ENCODE measurements around the gene OR2T11.

OR2T11 gene

DNA sequence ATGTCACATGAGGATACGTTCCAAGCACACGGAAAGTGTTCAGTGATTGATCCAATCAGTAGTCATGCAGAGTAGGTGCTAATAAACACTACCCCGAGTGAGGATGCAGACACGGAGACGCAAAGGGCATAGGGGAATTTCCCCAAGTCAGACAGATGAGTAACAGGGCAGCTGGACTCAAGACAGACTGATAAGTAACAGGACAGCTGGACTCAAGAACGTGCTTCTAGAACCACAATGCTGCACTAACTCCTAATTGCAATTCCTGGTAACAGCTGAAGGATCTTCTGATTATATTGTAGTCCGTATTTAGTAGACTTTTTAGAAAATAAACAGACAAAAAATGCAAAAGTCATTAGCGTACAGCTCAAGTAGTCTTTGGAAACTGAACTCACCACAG is 35.5 kb downstream of the OR2T11 start:
- TF ChIP-seq, protein P1, sequence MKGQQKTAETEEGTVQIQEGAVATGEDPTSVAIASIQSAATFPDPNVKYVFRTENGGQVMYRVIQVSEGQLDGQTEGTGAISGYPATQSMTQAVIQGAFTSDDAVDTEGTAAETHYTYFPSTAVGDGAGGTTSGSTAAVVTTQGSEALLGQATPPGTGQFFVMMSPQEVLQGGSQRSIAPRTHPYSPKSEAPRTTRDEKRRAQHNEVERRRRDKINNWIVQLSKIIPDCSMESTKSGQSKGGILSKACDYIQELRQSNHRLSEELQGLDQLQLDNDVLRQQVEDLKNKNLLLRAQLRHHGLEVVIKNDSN (IDR thresholded peaks at IDR 0.05), result no peak
- TF ChIP-seq RAD21 (IDR thresholded peaks at IDR 0.05; ENCODE audit: low read depth), result no peak
- no peak for TF ChIP-seq ZBTB7A (IDR thresholded peaks at IDR 0.05; ENCODE audit: low read depth)
- TF ChIP-seq FOXM1 (IDR thresholded peaks at IDR 0.05; ENCODE audit: borderline replicate concordance, low read depth), result no peak
- TF ChIP-seq, protein P2, sequence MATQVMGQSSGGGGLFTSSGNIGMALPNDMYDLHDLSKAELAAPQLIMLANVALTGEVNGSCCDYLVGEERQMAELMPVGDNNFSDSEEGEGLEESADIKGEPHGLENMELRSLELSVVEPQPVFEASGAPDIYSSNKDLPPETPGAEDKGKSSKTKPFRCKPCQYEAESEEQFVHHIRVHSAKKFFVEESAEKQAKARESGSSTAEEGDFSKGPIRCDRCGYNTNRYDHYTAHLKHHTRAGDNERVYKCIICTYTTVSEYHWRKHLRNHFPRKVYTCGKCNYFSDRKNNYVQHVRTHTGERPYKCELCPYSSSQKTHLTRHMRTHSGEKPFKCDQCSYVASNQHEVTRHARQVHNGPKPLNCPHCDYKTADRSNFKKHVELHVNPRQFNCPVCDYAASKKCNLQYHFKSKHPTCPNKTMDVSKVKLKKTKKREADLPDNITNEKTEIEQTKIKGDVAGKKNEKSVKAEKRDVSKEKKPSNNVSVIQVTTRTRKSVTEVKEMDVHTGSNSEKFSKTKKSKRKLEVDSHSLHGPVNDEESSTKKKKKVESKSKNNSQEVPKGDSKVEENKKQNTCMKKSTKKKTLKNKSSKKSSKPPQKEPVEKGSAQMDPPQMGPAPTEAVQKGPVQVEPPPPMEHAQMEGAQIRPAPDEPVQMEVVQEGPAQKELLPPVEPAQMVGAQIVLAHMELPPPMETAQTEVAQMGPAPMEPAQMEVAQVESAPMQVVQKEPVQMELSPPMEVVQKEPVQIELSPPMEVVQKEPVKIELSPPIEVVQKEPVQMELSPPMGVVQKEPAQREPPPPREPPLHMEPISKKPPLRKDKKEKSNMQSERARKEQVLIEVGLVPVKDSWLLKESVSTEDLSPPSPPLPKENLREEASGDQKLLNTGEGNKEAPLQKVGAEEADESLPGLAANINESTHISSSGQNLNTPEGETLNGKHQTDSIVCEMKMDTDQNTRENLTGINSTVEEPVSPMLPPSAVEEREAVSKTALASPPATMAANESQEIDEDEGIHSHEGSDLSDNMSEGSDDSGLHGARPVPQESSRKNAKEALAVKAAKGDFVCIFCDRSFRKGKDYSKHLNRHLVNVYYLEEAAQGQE (IDR thresholded peaks at IDR 0.05; ENCODE audit: low read depth), result no peak

DNA sequence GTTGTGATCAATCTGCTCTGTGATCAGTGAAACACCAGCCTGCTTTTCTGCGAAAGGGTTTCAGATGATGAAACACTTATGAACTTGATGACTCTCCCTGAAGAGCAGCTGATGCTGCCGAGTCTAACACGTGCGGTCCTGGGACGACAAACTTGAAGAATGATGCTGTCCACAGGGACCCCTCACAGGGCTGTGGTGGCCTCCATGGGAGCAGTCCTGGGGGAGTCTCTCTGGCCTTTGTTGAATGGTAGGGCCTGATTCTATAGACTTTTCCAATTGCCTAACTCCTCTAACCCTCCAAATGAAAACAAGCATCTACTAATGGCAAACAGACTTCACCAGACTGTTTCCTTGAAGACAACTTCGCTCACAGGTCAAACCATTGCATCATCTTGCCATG is 37.3 kb downstream of the OR2T11 start, which contains the start of gene OR2T10:
Gene OR2T10, minus strand, starts transcription at position 112 of the 400 bp plus-strand sequence. CDS start 3,932 bp downstream, outside the sequence.
- TF ChIP-seq YY1 (IDR thresholded peaks at IDR 0.05; ENCODE audit: low read depth), result no peak
- TF ChIP-seq EP300 (IDR thresholded peaks at IDR 0.05; ENCODE audit: borderline replicate concordance), result no peak
- TF ChIP-seq, protein P3, sequence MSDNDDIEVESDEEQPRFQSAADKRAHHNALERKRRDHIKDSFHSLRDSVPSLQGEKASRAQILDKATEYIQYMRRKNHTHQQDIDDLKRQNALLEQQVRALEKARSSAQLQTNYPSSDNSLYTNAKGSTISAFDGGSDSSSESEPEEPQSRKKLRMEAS (IDR thresholded peaks at IDR 0.05), result no peak
- TF ChIP-seq EGR1 (IDR thresholded peaks at IDR 0.05), result no peak
- TF ChIP-seq TEAD4 (IDR thresholded peaks at IDR 0.05), result no peak
- TF ChIP-seq, protein P2 (IDR thresholded peaks at IDR 0.05; ENCODE audit: low read depth), result no peak

DNA sequence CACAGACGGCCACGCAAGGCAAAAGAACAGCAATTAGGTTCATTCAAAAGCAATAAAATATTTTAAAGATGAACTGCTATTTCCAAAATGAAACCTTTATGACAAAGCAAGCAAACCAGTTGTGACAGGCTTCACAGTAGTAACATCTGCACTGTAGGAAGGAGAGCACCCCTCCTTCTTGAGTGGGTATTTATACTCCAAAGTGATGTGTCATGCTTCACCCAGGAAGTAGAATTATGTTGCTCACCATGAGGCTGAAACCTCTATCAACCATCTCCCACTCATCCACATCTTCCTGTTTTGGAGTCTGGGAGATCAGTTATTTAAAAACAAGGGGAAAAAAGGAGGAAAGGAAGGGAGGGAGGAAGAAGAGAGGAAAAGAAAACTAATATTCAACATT is 38.3 kb downstream of the OR2T11 start:
- TF ChIP-seq TCF12 (IDR thresholded peaks at IDR 0.05; ENCODE audit: low read depth) (no peak), FOXM1 (IDR thresholded peaks at IDR 0.05; ENCODE audit: borderline replicate concordance, low read depth) (no peak), YY1 (IDR thresholded peaks at IDR 0.05; ENCODE audit: low read depth) (no peak), ZBTB7A (IDR thresholded peaks at IDR 0.05; ENCODE audit: low read depth) (no peak), RAD21 (IDR thresholded peaks at IDR 0.05; ENCODE audit: low read depth) (no peak), EGR1 (IDR thresholded peaks at IDR 0.05) (no peak), CREB1 (IDR thresholded peaks at IDR 0.05; ENCODE audit: low read depth) (no peak), NFIC (IDR thresholded peaks at IDR 0.05) (no peak), TEAD4 (IDR thresholded peaks at IDR 0.05) (no peak), TAF1 (IDR thresholded peaks at IDR 0.05; ENCODE audit: low read depth) (no peak), CEBPB (IDR thresholded peaks at IDR 0.05) (no peak), EP300 (IDR thresholded peaks at IDR 0.05; ENCODE audit: borderline replicate concordance) (no peak)
- TF ChIP-seq, protein P1 (IDR thresholded peaks at IDR 0.05), result no peak
- TF ChIP-seq, protein P2 (IDR thresholded peaks at IDR 0.05; ENCODE audit: low read depth), result no peak
- TF ChIP-seq, protein P3 (IDR thresholded peaks at IDR 0.05), result no peak

DNA sequence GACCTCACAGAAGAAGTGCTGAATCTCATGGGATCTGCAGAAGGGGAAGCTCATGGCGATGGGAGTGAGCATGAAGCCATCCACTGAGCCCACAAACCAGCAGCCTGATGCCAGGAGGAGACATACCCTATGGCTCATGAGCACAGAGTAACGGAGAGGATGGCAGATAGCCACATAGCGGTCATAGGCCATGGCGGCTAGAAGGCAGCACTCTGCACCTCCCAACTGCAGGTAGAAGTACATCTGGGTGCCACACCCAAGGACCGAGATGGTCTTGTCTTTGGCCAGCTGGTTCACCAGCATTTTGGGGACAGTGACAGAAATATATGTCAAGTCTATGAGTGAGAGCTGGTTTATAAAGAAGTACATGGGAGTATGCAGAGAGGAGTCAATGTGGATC is 41.7 kb downstream of the OR2T11 start:
- TF ChIP-seq RAD21 (IDR thresholded peaks at IDR 0.05; ENCODE audit: low read depth), result no peak
- TF ChIP-seq EP300 (IDR thresholded peaks at IDR 0.05; ENCODE audit: borderline replicate concordance), result no peak
- TF ChIP-seq YY1 (IDR thresholded peaks at IDR 0.05; ENCODE audit: low read depth), result no peak
- TF ChIP-seq TCF12 (IDR thresholded peaks at IDR 0.05; ENCODE audit: low read depth), result no peak
- TF ChIP-seq, protein P2 (IDR thresholded peaks at IDR 0.05; ENCODE audit: low read depth), result no peak
- no peak for TF ChIP-seq TEAD4 (IDR thresholded peaks at IDR 0.05)
- TF ChIP-seq EGR1 (IDR thresholded peaks at IDR 0.05), result no peak
- no peak for TF ChIP-seq CEBPB (IDR thresholded peaks at IDR 0.05)
- TF ChIP-seq, protein P3 (IDR thresholded peaks at IDR 0.05), result no peak
- no peak for TF ChIP-seq CREB1 (IDR thresholded peaks at IDR 0.05; ENCODE audit: low read depth)
- TF ChIP-seq ZBTB7A (IDR thresholded peaks at IDR 0.05; ENCODE audit: low read depth), result no peak
- TF ChIP-seq NFIC (IDR thresholded peaks at IDR 0.05), result no peak
- no peak for TF ChIP-seq TAF1 (IDR thresholded peaks at IDR 0.05; ENCODE audit: low read depth)
